Aorta (tissue), 5 donors: ENCODE data around the gene PRLR. TPM values are rescaled to one million over a fixed set of nuclear protein-coding genes. Genes with fewer than 3 reads are reported as not detected.

Experiments used
- ATAC-seq: fragments of 200-7000 bp; cut with Tn5 transposase; one replicate; pipeline ENCODE4 v1.9.1; 2022; ENCODE audit warnings: moderate library complexity; ENCODE audit not compliant: low FRiP score
- DNase-seq, 2 donors: peaks; one replicate each; pipeline ENCODE4 v3.0.0-alpha.2; 2020
- H3K27ac ChIP-seq, 2 donors: one replicate each; pipeline ENCODE4 v1.5.1; 2013; ENCODE audit warnings: low read length in 2 of 2, mild to moderate bottlenecking in 2 of 2, moderate library complexity in 2 of 2, control low read depth in 1 of 2, inconsistent platforms in 1 of 2, low read depth in 1 of 2
- H3K27me3 ChIP-seq, 2 donors: one replicate each; pipeline ENCODE4 v1.6.1; 2013; ENCODE audit warnings: control low read depth in 1 of 2, low read length in 1 of 2, mild to moderate bottlenecking in 1 of 2, moderate library complexity in 1 of 2; ENCODE audit not compliant: insufficient read depth in 2 of 2, control insufficient read depth in 1 of 2
- H3K36me3 ChIP-seq, 2 donors: one replicate each; pipeline ENCODE4 v1.6.1; 2013; ENCODE audit warnings: control low read depth in 1 of 2, low read length in 1 of 2, mild to moderate bottlenecking in 1 of 2; ENCODE audit not compliant: insufficient read depth in 2 of 2, control insufficient read depth in 1 of 2
- H3K4me1 ChIP-seq, 2 donors: one replicate each; pipeline ENCODE4 v1.6.1; 2013; ENCODE audit warnings: low read length in 2 of 2, control low read depth in 1 of 2, mild to moderate bottlenecking in 1 of 2, moderate library complexity in 1 of 2; ENCODE audit not compliant: insufficient read depth in 2 of 2, control insufficient read depth in 1 of 2
- H3K4me3 ChIP-seq, 2 donors: one replicate each; pipeline ENCODE4 v1.5.1; 2013; ENCODE audit warnings: low read length in 2 of 2, control low read depth in 1 of 2, mild to moderate bottlenecking in 1 of 2
- H3K9me3 ChIP-seq: one replicate; pipeline ENCODE4 v1.6.1; 2013; ENCODE audit warnings: mild to moderate bottlenecking, low read length; ENCODE audit not compliant: control insufficient read depth
- WGBS, 2 donors: extraction: QIAGEN DNeasy Blood & Tissue Kit; methylation state at CpG; one replicate each; pipeline ENCODE4 v1.1.7; 2013; 5-methylcytosine and 5-hydroxymethylcytosine counted together
- intact Hi-C, 2 donors: fragments of 100-400 bp; cut with DNase I; formaldehyde crosslinking; loops; one replicate each; pipeline versions ENCODE4 v1.14.2 to v1.15.0; 2022
- polyA plus RNA-seq, 2 donors: library from polyadenylated mRNA; stranded (reverse); fragments of 200-250 nt; gene quantifications; one replicate each; pipeline ENCODE4 v1.2.3, GENCODE V29; 2013
- total RNA-seq, 2 donors: library from RNA; stranded (reverse); fragmentation: NEBNext Ultra II Directional; extraction: Animal tissue kit (Norgen Biotek cat#: 25700); gene quantifications; one replicate each; pipeline ENCODE4 v1.2.1, GENCODE V29; 2021
- donor health status: healthy with polysubstance abuse.
- donor health status: Bipolar disorder and iron deficiency.
- donor health status: DM: no; HTN: no; CAD: no.
- donor health status: DM: no; HTN: no; CAD: no.
- donor health status: DM: yes; HTN: yes; CAD: no.

The PRLR gene
- total and polyA plus RNA-seq, 4 donors, result 0.08 to 3.2 (median 0.69) TPM

DNA sequence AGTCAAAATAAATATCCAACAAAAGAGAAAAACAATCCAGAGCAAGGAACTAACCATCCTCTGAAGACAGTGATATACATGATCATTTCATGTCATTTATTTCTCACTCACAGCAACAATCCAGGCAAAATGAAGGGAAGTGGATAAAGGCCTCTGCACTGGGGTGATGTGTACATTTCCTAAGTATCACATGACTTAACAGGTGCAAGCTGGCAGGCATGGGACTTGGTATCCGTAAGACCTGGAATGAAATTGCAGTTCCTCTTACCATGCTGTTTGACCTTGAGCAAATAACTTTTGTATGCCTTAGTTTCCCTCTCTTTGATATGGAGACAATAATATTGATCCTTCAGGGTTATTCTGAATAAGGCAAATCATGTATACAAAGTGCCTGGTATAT, 77.6 kb downstream of the PRLR start:
- no peaks in the 10 kb centered on the region for H3K27me3 ChIP-seq
- no peak for DNase-seq
- H3K9me3 ChIP-seq, result no peaks in the 10 kb centered on the region
- no peak overlapping the region for H3K27ac ChIP-seq
- ATAC-seq, result no peak
- intact Hi-C loops, result no loop called here
- H3K36me3 ChIP-seq, result no peaks in the 10 kb centered on the region
- no peaks in the 10 kb centered on the region for H3K4me1 ChIP-seq
- 83 to 88% methylated on average over 1 of the region's 1 CpG for WGBS, 2 donors
- no peak overlapping the region for H3K4me3 ChIP-seq

DNA sequence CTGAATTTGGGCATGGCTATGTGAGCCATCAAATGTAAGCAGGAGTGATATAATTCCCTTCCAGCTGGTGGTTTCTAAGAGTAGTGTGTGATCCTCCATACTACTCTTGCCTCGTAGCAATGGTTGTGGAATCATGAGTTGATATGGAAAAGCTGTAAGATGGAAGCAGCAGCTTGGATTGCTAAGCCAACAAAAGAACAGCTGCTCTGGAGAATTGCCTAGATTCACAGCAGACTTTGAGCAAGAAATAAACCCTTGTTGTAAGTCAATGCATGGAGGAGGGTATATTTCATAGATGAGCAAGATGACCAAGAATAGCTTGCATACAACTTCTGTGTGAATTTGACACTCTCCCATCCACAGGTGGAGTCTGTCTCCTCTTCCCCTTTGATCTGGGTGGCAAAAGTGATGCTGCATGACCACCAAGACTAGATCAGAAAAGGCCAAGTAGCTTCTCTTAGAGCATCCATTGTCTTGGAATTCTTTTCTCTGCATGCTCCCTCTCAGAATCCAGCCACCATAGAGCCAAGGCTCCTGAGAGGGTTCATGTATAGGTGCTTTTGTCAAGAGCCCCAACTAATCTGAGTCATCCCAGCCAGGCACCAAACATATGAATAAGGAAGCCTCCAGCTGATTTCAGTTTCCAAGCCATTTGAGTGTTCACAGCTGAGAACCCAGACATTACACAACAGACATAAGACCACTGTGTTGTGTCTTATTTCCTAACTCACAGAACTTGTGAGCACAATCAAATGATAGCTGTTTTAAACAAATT, 79.0 kb downstream of the PRLR start:
- Histone ChIP-seq H3K9me3 (no peaks in the 10 kb centered on the region), H3K4me1 (no peaks in the 10 kb centered on the region), H3K27ac (no peak overlapping the region), H3K36me3 (no peaks in the 10 kb centered on the region), H3K27me3 (no peaks in the 10 kb centered on the region), H3K4me3 (no peak overlapping the region)
- WGBS, 2 donors, result 62 to 69% methylated on average over 1 of the region's 1 CpG
- no peak for ATAC-seq
- intact Hi-C loops, result no loop called here
- no peak for DNase-seq

DNA sequence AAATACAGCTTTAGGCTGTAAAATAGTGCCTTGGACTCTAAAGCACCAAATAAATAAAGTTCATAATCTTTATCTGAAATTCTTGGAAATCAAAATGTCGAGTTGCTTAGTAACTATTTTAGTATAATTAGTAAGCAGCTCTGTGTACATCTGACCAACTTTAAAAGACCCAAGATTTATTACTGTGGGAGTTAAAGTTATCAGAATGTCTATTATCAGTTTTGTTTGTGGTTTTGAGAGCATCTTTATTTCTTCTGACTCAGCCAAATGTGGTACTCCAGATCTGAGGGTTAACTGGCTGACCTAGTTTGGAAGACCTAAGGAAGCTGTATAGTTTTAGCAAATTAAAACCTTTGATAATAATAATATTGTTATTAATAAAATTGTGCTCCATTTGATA, 81.2 kb downstream of the PRLR start:
- WGBS, 2 donors, result 38 to 42% methylated on average over 1 of the region's 1 CpG
- H3K4me3 ChIP-seq, result no peak overlapping the region
- intact Hi-C loops, result no loop called here
- no peaks in the 10 kb centered on the region for H3K9me3 ChIP-seq
- H3K4me1 ChIP-seq, result no peaks in the 10 kb centered on the region
- H3K36me3 ChIP-seq, result no peaks in the 10 kb centered on the region
- H3K27ac ChIP-seq, result no peak overlapping the region
- DNase-seq (no peak), ATAC-seq (no peak)
- no peaks in the 10 kb centered on the region for H3K27me3 ChIP-seq

DNA sequence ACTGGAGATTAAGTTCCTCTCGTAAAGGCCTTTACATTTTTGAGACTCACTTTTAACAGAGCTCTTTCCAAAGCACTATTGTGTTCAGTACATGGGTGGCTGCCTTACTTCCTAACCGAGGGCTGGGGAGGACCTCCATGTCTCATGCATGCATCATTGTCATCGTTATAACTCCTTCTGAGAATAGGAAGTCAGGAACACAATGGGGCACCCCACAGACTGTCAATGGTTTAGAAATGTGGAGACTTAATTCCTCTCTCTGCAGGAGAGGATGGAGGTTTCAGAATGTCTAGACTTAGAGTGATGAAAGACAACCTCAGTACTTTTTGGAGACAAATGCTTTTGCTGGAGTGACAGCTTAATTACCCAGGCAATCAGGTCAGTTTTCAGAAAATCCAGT, 83.9 kb downstream of the PRLR start:
- intact Hi-C loops, result no loop called here
- H3K4me3 ChIP-seq, result no peak overlapping the region
- no peaks in the 10 kb centered on the region for H3K36me3 ChIP-seq
- no peaks in the 10 kb centered on the region for H3K4me1 ChIP-seq
- H3K9me3 ChIP-seq, result no peaks in the 10 kb centered on the region
- no peaks in the 10 kb centered on the region for H3K27me3 ChIP-seq
- DNase-seq (no peak), ATAC-seq (no peak)
- no peak overlapping the region for H3K27ac ChIP-seq
- 55 to 66% methylated on average over 3 of the region's 3 CpGs for WGBS, 2 donors

DNA sequence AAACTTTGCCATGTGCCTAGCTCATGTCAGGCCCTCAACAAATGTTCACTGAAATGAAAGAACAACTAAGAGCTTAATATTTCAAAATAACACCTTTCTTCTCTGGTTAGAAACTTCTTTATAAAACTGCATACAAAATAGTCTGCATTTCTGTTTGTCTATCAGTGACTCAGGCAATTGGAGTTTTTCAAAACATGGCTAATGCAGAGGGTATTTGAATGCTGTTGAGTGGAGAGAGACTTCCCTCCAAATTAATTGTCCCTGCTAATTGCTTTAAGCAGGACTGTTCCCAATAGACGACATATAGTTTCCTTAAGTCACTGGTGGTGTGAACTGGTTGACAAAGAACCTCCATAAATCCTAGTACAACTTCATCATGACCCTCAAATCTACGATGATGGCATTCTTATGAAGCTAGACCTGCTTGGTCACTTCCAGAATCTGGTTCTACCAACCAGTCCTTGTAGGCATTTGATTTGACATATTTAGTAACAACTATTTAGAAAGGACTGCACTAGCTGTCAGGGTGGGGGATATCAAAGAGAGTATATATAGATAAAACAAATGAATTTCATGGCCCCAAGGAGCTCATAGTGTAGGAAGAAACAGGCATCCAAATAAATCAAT, 84.5 kb downstream of the PRLR start:
- Histone ChIP-seq H3K9me3 (no peaks in the 10 kb centered on the region), H3K4me1 (no peaks in the 10 kb centered on the region), H3K36me3 (no peaks in the 10 kb centered on the region), H3K27ac (no peak overlapping the region), H3K27me3 (no peaks in the 10 kb centered on the region), H3K4me3 (no peak overlapping the region)
- intact Hi-C loops, result no loop called here
- ATAC-seq, result no peak
- 69 to 73% methylated on average over 2 of the region's 2 CpGs for WGBS, 2 donors
- no peak for DNase-seq

DNA sequence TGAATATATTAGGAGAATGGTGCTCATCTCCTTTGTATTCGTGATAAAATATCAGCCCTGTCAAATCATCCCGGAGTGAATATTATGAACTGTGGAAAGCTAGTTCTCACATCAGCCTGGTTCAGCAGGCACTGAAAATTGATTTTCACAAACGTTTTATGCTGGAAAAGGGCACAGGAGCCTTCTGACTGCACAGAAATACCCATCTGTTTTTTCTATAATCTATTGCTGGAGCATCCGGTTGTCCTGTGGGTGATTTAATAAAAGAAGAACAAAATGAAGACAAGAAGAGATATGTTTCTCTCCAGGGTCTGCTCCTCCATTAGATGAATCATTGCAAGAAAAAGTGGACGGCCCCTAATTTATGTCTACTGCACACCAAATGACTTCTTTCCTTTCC, 85.3 kb downstream of the PRLR start:
- H3K36me3 ChIP-seq, result no peaks in the 10 kb centered on the region
- no peaks in the 10 kb centered on the region for H3K4me1 ChIP-seq
- H3K9me3 ChIP-seq, result no peaks in the 10 kb centered on the region
- WGBS, 2 donors, result 75 to 82% methylated on average over 5 of the region's 5 CpGs
- DNase-seq (no peak), ATAC-seq (no peak)
- H3K4me3 ChIP-seq, result no peak overlapping the region
- H3K27ac ChIP-seq, result no peak overlapping the region
- intact Hi-C loops, result no loop called here
- H3K27me3 ChIP-seq, result no peaks in the 10 kb centered on the region

DNA sequence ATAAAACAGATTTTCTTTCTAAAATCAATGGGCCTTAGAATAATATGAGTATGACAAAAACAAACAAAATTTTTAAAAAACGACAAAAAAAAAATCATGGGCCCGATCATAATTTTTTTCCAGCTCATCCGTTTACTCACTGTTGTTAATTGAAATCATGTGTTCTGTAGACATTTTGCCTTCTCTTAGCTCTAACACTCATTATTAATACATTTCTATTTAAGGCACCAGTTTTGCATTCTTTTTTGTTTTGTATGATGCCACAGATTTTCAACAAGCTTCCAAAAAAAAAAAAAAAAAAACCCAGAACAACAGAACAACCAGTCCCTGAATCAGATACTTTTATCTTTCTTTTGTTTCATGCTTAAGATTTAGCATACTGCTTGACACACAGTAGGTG, 86.4 kb downstream of the PRLR start:
- DNase-seq (no peak), ATAC-seq (no peak)
- no peaks in the 10 kb centered on the region for H3K36me3 ChIP-seq
- no peak overlapping the region for H3K4me3 ChIP-seq
- H3K9me3 ChIP-seq, result no peaks in the 10 kb centered on the region
- H3K4me1 ChIP-seq, result no peaks in the 10 kb centered on the region
- no peak overlapping the region for H3K27ac ChIP-seq
- 80 to 83% methylated on average over 3 of the region's 3 CpGs for WGBS, 2 donors
- H3K27me3 ChIP-seq, result no peaks in the 10 kb centered on the region
- intact Hi-C loops, result no loop called here

DNA sequence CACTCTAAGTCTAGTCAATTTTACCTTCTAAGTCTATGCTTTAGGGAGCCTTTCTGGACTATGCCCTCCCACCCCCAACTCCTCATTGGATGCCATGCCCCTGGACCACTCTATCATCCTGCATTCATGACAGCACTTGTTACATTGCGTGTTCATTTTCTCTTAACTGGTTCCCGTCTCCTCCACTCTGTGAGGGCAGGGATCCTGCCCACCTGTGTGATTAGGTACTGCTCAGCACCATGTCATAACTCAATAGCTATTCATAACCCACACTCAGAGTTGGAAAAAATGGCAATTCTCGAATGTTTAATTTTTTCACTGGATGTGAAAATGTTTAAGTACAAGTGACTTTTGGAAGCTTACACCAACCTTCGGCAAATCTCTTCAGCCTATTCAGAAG, 88.5 kb downstream of the PRLR start:
- no peak for ATAC-seq
- Histone ChIP-seq H3K4me1 (no peaks in the 10 kb centered on the region), H3K36me3 (no peaks in the 10 kb centered on the region), H3K27me3 (no peaks in the 10 kb centered on the region), H3K4me3 (no peak overlapping the region), H3K9me3 (no peaks in the 10 kb centered on the region), H3K27ac (no peak overlapping the region)
- DNase-seq, result no peak
- WGBS, 2 donors, result 84 to 90% methylated on average over 4 of the region's 4 CpGs
- intact Hi-C loops, result no loop called here

DNA sequence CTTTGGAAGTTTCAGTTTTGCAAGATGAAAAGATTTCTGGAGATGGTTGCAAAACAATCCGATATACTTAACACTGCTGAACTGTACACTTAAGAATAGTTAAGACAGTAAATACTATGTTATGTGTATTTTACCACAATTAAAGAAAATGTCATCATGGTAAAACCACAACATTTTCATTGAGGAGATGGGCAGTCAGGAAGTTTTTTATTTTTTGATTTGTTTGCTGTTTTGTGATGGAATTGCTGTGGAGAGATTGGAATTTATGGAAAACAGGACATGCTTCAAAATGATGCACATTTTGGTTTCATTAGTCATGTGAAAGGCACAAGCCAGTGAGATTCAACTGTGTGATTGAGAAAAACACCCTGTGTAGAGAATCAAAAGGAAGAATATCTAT, 92.1 kb downstream of the PRLR start:
- Histone ChIP-seq H3K4me3 (no peak overlapping the region), H3K4me1 (no peaks in the 10 kb centered on the region), H3K27me3 (no peaks in the 10 kb centered on the region), H3K36me3 (no peaks in the 10 kb centered on the region), H3K9me3 (no peaks in the 10 kb centered on the region), H3K27ac (no peak overlapping the region)
- WGBS, 2 donors, result 90 to 92% methylated on average over 1 of the region's 1 CpG
- intact Hi-C loops, result no loop called here
- DNase-seq (no peak), ATAC-seq (no peak)
